IMR-90 (cell line): Measurements from ENCODE around the gene LINGO1. TPM values are rescaled to one million over a fixed set of nuclear protein-coding genes. Genes with fewer than 3 reads are reported as not detected.

Experiments
- ATAC-seq: fragments of 200-7000 bp; cut with Tn5 transposase; 2 replicates; pipeline ENCODE4 v1.9.1; 2020; ENCODE audit warnings: low read depth, mild to moderate bottlenecking, moderate library complexity
- BruUV-seq: library from RNA; stranded (reverse); fragments of 400-500 nt; replicated peaks from 2 replicates; lab custom pipeline; 2021; lab: Mats Ljungman, UMichigan
- CTCF ChIA-PET: fragments of 300-600 bp; formaldehyde crosslinking; extraction: SDS; loops from one replicate; lab custom pipeline; 2021; ENCODE audit warnings: antibody characterized with exemption; lab: Yijun Ruan, JAX
- POLR2A ChIA-PET: fragments of 300-600 bp; sonication (Branson Sonifier 250); formaldehyde crosslinking; loops from one replicate; lab custom pipeline; 2022; ENCODE audit warnings: antibody characterized with exemption; ENCODE audit not compliant: unreplicated experiment; lab: Charles Lee
- DNase-seq: peaks from one replicate; pipeline ENCODE4 v3.0.0; 2013
- H2AFZ ChIP-seq: replicated peaks from 2 replicates; pipeline ENCODE3; 2013; ENCODE audit warnings: low read length, mild to moderate bottlenecking; ENCODE audit not compliant: poor library complexity
- H2AK5ac ChIP-seq: 2 replicates; pipeline ENCODE4 v1.6.1; 2013; ENCODE audit warnings: low read depth, low read length, inconsistent platforms
- H2AK9ac ChIP-seq: replicated peaks from 2 replicates; pipeline ENCODE3; 2013; ENCODE audit warnings: mild to moderate bottlenecking, low read depth, low read length, moderate library complexity; ENCODE audit not compliant: poor library complexity
- H2BK120ac ChIP-seq: 2 replicates; pipeline ENCODE4 v1.6.1; 2013; ENCODE audit warnings: low read depth, low read length, inconsistent platforms
- H2BK15ac ChIP-seq: 3 replicates; pipeline ENCODE4 v1.6.1; 2013; ENCODE audit warnings: low read depth, low read length, inconsistent platforms
- H2BK20ac ChIP-seq: 2 replicates; pipeline ENCODE4 v1.6.1; 2013; ENCODE audit warnings: low read depth, mild to moderate bottlenecking, inconsistent platforms, low read length, moderate library complexity
- H2BK5ac ChIP-seq: 2 replicates; pipeline ENCODE4 v1.6.1; 2013; ENCODE audit warnings: mild to moderate bottlenecking, low read depth, low read length, inconsistent platforms; ENCODE audit not compliant: poor library complexity, severe bottlenecking
- H3K14ac ChIP-seq: replicated peaks from 2 replicates; pipeline ENCODE4 v1.6.1; 2013; ENCODE audit warnings: low read depth, low read length, inconsistent platforms
- H3K18ac ChIP-seq: 2 replicates; pipeline ENCODE4 v1.6.1; 2013; ENCODE audit warnings: low read depth, low read length, control low read depth
- H3K23ac ChIP-seq: 2 replicates; pipeline ENCODE4 v1.6.1; 2013; ENCODE audit warnings: low read depth, low read length, inconsistent platforms
- H3K27ac ChIP-seq: 2 replicates; pipeline ENCODE4 v1.5.1; 2013; ENCODE audit warnings: mild to moderate bottlenecking, control low read depth, low read length; ENCODE audit not compliant: insufficient read depth
- H3K27me3 ChIP-seq: 2 replicates; pipeline ENCODE4 v1.6.1; 2013; ENCODE audit warnings: low read length; ENCODE audit not compliant: control insufficient read depth, insufficient read depth
- H3K36me3 ChIP-seq: 2 replicates; pipeline ENCODE4 v1.6.1; 2013; ENCODE audit warnings: low read length, mixed read lengths; ENCODE audit not compliant: control insufficient read depth, insufficient read depth
- H3K4ac ChIP-seq: 2 replicates; pipeline ENCODE4 v1.6.1; 2013; ENCODE audit warnings: low read depth, low read length, inconsistent platforms
- H3K4me1 ChIP-seq: 2 replicates; pipeline ENCODE4 v1.6.1; 2013; ENCODE audit warnings: low read length, mixed read lengths; ENCODE audit not compliant: control insufficient read depth, insufficient read depth
- H3K4me2 ChIP-seq: 2 replicates; pipeline ENCODE4 v1.6.1; 2013; ENCODE audit warnings: low read depth, mild to moderate bottlenecking, control low read depth, low read length, moderate library complexity
- H3K4me3 ChIP-seq: 2 replicates; pipeline ENCODE4 v1.5.1; 2013; ENCODE audit warnings: low read depth, mild to moderate bottlenecking, control low read depth, low read length, moderate library complexity; ENCODE audit not compliant: insufficient read depth
- H3K56ac ChIP-seq: 2 replicates; pipeline ENCODE4 v1.6.1; 2013; ENCODE audit warnings: low read length, inconsistent platforms; ENCODE audit not compliant: insufficient read depth; ENCODE audit errors: extremely low read depth
- H3K79me1 ChIP-seq, 2 experiments: 2 replicates each; pipeline ENCODE4 v1.6.1; 2013; ENCODE audit warnings: low read length in 2 of 2, inconsistent platforms in 1 of 2, low read depth in 1 of 2
- H3K9ac ChIP-seq: 2 replicates; pipeline ENCODE4 v1.6.1; 2013; ENCODE audit warnings: low read depth, low read length, control low read depth
- H3K9me1 ChIP-seq: 2 replicates; pipeline ENCODE4 v1.6.1; 2013; ENCODE audit warnings: low read length, inconsistent platforms; ENCODE audit not compliant: insufficient read depth
- H3K9me3 ChIP-seq: 2 replicates; pipeline ENCODE4 v1.6.1; 2013; ENCODE audit warnings: low read length; ENCODE audit not compliant: control insufficient read depth, insufficient read depth
- H4K20me1 ChIP-seq: 2 replicates; pipeline ENCODE4 v1.6.1; 2013; ENCODE audit warnings: low read length, inconsistent platforms; ENCODE audit not compliant: insufficient read depth
- H4K5ac ChIP-seq: 2 replicates; pipeline ENCODE4 v1.6.1; 2013; ENCODE audit warnings: mild to moderate bottlenecking, low read depth, low read length, control low read depth
- H4K8ac ChIP-seq, 2 experiments: 2 replicates each; pipeline ENCODE4 v1.6.1; 2013; ENCODE audit warnings: low read depth in 2 of 2, low read length in 2 of 2, control low read depth in 1 of 2, inconsistent platforms in 1 of 2
- H4K91ac ChIP-seq: 2 replicates; pipeline ENCODE4 v1.6.1; 2013; ENCODE audit warnings: low read depth, low read length, inconsistent platforms; ENCODE audit not compliant: insufficient read depth
- BHLHE40 ChIP-seq: fragments of 150-350 bp; IDR thresholded peaks from 2 replicates; pipeline ENCODE4 v1.6.1; 2016; ENCODE audit warnings: mild to moderate bottlenecking, low read depth, low read length
- CEBPB ChIP-seq: IDR thresholded peaks from 2 replicates; pipeline ENCODE4 v1.6.1; 2012; ENCODE audit warnings: low read depth, low read length, improper control_type of control experiment
- CHD1 ChIP-seq: IDR thresholded peaks from 2 replicates; pipeline ENCODE4 v1.6.1; 2012; ENCODE audit warnings: low read depth, low read length, improper control_type of control experiment
- FOS ChIP-seq: fragments of 150-350 bp; IDR thresholded peaks from 2 replicates; pipeline ENCODE4 v1.6.1; 2016; ENCODE audit warnings: low read depth, low read length
- MAFK ChIP-seq: IDR thresholded peaks from 2 replicates; pipeline ENCODE4 v1.6.1; 2012; ENCODE audit warnings: low read depth, low read length, improper control_type of control experiment
- MAZ ChIP-seq: IDR thresholded peaks from 2 replicates; pipeline ENCODE4 v1.6.1; 2012; ENCODE audit warnings: low read depth, mild to moderate bottlenecking, low read length, improper control_type of control experiment, moderate library complexity, borderline replicate concordance
- MXI1 ChIP-seq: IDR thresholded peaks from 2 replicates; pipeline ENCODE4 v1.6.1; 2012; ENCODE audit warnings: low read depth, mild to moderate bottlenecking, low read length, moderate library complexity, borderline replicate concordance
- NFE2L2 ChIP-seq: fragments of 150-350 bp; IDR thresholded peaks from 2 replicates; pipeline ENCODE4 v1.6.1; 2016; ENCODE audit warnings: low read depth, mild to moderate bottlenecking, low read length
- POLR2A ChIP-seq: IDR thresholded peaks from 2 replicates; pipeline ENCODE4 v1.6.1; 2012; ENCODE audit warnings: mild to moderate bottlenecking, low read depth, low read length
- RAD21 ChIP-seq: IDR thresholded peaks from 2 replicates; pipeline ENCODE4 v1.6.1; 2012; ENCODE audit warnings: low read length, improper control_type of control experiment
- RCOR1 ChIP-seq: IDR thresholded peaks from 2 replicates; pipeline ENCODE4 v1.6.1; 2012; ENCODE audit warnings: mild to moderate bottlenecking, low read length, improper control_type of control experiment; ENCODE audit not compliant: insufficient replicate concordance
- RFX5 ChIP-seq: IDR thresholded peaks from 2 replicates; pipeline ENCODE4 v1.8.0; 2012; ENCODE audit warnings: low read depth, mild to moderate bottlenecking, low read length, moderate library complexity
- SMC3 ChIP-seq: fragments of 150-350 bp; IDR thresholded peaks from 2 replicates; pipeline ENCODE4 v1.6.1; 2016; ENCODE audit warnings: low read depth, mild to moderate bottlenecking, antibody characterized with exemption, low read length, moderate library complexity
- USF2 ChIP-seq: fragments of 150-350 bp; IDR thresholded peaks from 2 replicates; pipeline ENCODE4 v1.6.1; 2017; ENCODE audit warnings: mild to moderate bottlenecking, antibody characterized with exemption, low read length, low read depth
- WGBS, 2 experiments: methylation state at CpG; one replicate each; pipeline versions ENCODE4 v1.1.5 to v1.1.7; 2013; ENCODE audit warnings: missing lambda C conversion rate in 2 of 2; ENCODE audit not compliant: insufficient read length in 1 of 2; ENCODE audit errors: extremely low coverage in 2 of 2; 5-methylcytosine and 5-hydroxymethylcytosine counted together
- dilution Hi-C: fragments of 300-500 bp; cut with HindIII; formaldehyde crosslinking; loops from one replicate; pipeline ENCODE4 v1.14.3; 2018; ENCODE audit warnings: low sequenced_read_pairs; ENCODE audit not compliant: unreplicated experiment
- in situ Hi-C: fragments of 300-500 bp; cut with MboI; formaldehyde crosslinking; loops from 3 replicates; pipeline ENCODE4 v1.14.3; 2019; ENCODE audit warnings: low sequenced_read_pairs, inconsistent platforms, mixed read lengths
- intact Hi-C: fragments of 100-400 bp; cut with micrococcal nuclease; formaldehyde crosslinking; loops from 2 replicates; pipeline ENCODE4 v1.10.0; 2022
- polyA plus RNA-seq, 3 experiments: library from polyadenylated mRNA; depleted of rRNA; stranded (reverse); fragments of >200 nt; gene quantifications; 2 replicates each; pipeline ENCODE4 v1.2.3, GENCODE V29; 2012; ENCODE audit warnings: low replicate concordance in 1 of 3
- total RNA-seq: library from RNA; depleted of rRNA; stranded (reverse); fragments of >200 nt; gene quantifications from 2 replicates; pipeline ENCODE4 v1.2.3, GENCODE V29; 2012
- TF ChIP-seq, protein P1 (sequence below): fragments of 150-350 bp; IDR thresholded peaks from 2 replicates; pipeline ENCODE4 v1.6.1; 2016; ENCODE audit warnings: low read depth, mild to moderate bottlenecking, low read length, moderate library complexity, borderline replicate concordance
- TF ChIP-seq, protein P2 (sequence below): conservative IDR thresholded peaks from 2 replicates; pipeline ENCODE4 v1.5.1; 2012; ENCODE audit warnings: mild to moderate bottlenecking, low read depth, low read length, improper control_type of control experiment

The LINGO1 gene
- total and polyA plus RNA-seq, 2 of the 4 experiments (the other 2 are of a cell fraction) = 0.05 TPM; not detected in 1

DNA sequence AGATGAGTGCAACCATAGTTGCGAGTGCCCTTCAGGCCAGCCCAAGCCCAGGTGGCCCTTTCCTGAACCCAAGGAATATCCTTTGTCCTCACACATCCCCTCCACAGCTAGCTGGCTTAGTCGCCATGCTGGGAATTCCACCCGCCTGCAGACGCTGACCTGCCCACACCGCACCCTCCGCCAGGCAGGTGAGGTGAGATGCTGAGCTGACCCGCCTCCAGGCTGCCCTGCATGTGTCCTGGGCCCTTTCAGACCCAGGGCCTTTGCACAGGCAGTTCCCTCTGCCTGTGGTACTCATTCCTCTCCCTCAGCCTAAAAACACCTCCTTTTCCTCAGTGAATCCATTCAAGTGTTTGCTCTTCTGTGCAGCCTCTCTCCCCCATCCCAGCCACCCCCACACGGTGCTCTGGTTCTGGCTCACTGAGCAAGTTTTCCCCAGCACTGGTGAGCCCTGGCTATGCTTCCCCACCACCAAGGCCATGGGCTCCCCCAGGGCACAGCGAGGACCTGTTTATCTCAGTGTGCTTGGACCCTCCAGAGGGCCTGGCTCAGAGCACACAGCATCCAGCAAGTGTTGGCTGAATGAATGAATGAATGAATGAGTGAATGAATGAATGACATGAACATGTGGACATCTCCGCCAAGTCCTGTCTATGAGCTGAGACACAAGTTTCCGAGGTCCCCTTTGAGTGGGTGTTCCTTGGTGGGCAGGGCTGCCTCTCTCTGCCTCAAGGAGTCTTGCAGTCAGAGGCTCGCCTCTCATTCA is 33.0 kb upstream of the LINGO1 start:
- in situ Hi-C loops = no loop called here
- CTCF ChIA-PET = no interaction called here

More for the DNA sequence above, 33.0 kb upstream of the LINGO1 start:
- POLR2A ChIA-PET = no interaction called here
- Histone ChIP-seq H2BK20ac (no peak overlapping the region), H3K9ac (no peak overlapping the region), H4K91ac (no peak overlapping the region), H4K5ac (no peak overlapping the region), H3K4me2 (no peak overlapping the region), H3K27ac (no peak overlapping the region), H3K9me1 (no peaks in the 10 kb centered on the region), H3K14ac (no peak overlapping the region), H3K56ac (no peak overlapping the region), H3K4me3 (no peak overlapping the region), H4K8ac (no peak overlapping the region), H2AK5ac (no peak overlapping the region), H3K79me1 (no peaks in the 10 kb centered on the region), H3K4me1 (no peaks in the 10 kb centered on the region), H4K20me1 (no peaks in the 10 kb centered on the region), H2AFZ (no peak overlapping the region), H3K18ac (no peak overlapping the region), H2AK9ac (no peak overlapping the region), H3K9me3 (no peaks in the 10 kb centered on the region), H3K27me3 (peaks cover 76% of the 10 kb centered on the region), H2BK15ac (no peak overlapping the region), H2BK5ac (no peak overlapping the region), H3K36me3 (no peaks in the 10 kb centered on the region), H2BK120ac (no peak overlapping the region), H3K4ac (no peak overlapping the region), H3K23ac (no peak overlapping the region)
- TF ChIP-seq NFE2L2 (no peak), USF2 (no peak), MAZ (no peak), FOS (no peak), RFX5 (no peak), SMC3 (no peak), CEBPB (no peak), MXI1 (no peak), CHD1 (no peak), RCOR1 (no peak), RAD21 (no peak), BHLHE40 (no peak), POLR2A (no peak), MAFK (no peak)
- TF ChIP-seq, protein P1, sequence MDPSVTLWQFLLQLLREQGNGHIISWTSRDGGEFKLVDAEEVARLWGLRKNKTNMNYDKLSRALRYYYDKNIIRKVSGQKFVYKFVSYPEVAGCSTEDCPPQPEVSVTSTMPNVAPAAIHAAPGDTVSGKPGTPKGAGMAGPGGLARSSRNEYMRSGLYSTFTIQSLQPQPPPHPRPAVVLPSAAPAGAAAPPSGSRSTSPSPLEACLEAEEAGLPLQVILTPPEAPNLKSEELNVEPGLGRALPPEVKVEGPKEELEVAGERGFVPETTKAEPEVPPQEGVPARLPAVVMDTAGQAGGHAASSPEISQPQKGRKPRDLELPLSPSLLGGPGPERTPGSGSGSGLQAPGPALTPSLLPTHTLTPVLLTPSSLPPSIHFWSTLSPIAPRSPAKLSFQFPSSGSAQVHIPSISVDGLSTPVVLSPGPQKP = no peak
- TF ChIP-seq, protein P2, sequence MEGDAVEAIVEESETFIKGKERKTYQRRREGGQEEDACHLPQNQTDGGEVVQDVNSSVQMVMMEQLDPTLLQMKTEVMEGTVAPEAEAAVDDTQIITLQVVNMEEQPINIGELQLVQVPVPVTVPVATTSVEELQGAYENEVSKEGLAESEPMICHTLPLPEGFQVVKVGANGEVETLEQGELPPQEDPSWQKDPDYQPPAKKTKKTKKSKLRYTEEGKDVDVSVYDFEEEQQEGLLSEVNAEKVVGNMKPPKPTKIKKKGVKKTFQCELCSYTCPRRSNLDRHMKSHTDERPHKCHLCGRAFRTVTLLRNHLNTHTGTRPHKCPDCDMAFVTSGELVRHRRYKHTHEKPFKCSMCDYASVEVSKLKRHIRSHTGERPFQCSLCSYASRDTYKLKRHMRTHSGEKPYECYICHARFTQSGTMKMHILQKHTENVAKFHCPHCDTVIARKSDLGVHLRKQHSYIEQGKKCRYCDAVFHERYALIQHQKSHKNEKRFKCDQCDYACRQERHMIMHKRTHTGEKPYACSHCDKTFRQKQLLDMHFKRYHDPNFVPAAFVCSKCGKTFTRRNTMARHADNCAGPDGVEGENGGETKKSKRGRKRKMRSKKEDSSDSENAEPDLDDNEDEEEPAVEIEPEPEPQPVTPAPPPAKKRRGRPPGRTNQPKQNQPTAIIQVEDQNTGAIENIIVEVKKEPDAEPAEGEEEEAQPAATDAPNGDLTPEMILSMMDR = no peak
- WGBS, 2 experiments = 63% methylated on average over 9 of the region's 12 CpGs; no CpG with 5 or more reads in 1 of the 2 experiments
- BruUV-seq = no TSS peak
- no peak for DNase-seq
- ATAC-seq = no peak
- intact Hi-C loops (no loop called here), dilution Hi-C loops (no loop called here)
